Neural cell (in vitro differentiated cells): Measurements from ENCODE around the gene HGF. TPM values are rescaled to one million over a fixed set of nuclear protein-coding genes. Genes with fewer than 3 reads are reported as not detected.
"Not testable (repeated sequence)": the region's sequence is repeated elsewhere in the genome, so short reads cannot be mapped to it uniquely, and the experiment has no call there.

Experiments used
- H2AFZ ChIP-seq: fragments of 200-600, 300-800 bp; sonication (generic), shearing (Covaris generic); 2 replicates; pipeline ENCODE4 v1.6.0; 2014; ENCODE audit warnings: low read depth, mild to moderate bottlenecking, antibody characterized with exemption, low read length, moderate library complexity
- H3F3A ChIP-seq: fragments of 200-600 bp; shearing (Covaris generic); 2 replicates; pipeline ENCODE4 v1.6.1; 2016; ENCODE audit warnings: mild to moderate bottlenecking, moderate library complexity, mixed read lengths, antibody characterized with exemption, low read length; ENCODE audit not compliant: insufficient read depth, poor library complexity, severe bottlenecking
- H3K27ac ChIP-seq: fragments of 200-600, 300-800 bp; sonication (generic), shearing (Covaris generic); 2 replicates; pipeline ENCODE4 v1.5.1; 2014; ENCODE audit warnings: mild to moderate bottlenecking, low read length, moderate library complexity
- H3K27me3 ChIP-seq: fragments of 300-800, 200-600 bp; sonication (generic), shearing (Covaris generic); 2 replicates; pipeline ENCODE4 v1.6.0; 2014; ENCODE audit warnings: mild to moderate bottlenecking, low read depth, low read length, moderate library complexity; ENCODE audit not compliant: insufficient read depth
- H3K36me3 ChIP-seq: fragments of 300-800, 200-600 bp; sonication (generic), shearing (Covaris generic); 2 replicates; pipeline ENCODE4 v1.5.1; 2014; ENCODE audit warnings: mild to moderate bottlenecking, antibody characterized with exemption, low read length, moderate library complexity; ENCODE audit not compliant: insufficient read depth
- H3K4me2 ChIP-seq: fragments of 300-800, 200-600 bp; sonication (generic), shearing (Covaris generic); 2 replicates; pipeline ENCODE4 v1.6.0; 2014; ENCODE audit warnings: mild to moderate bottlenecking, low read length
- H3K4me3 ChIP-seq: fragments of 300-800, 200-600 bp; sonication (generic), shearing (Covaris generic); 2 replicates; pipeline ENCODE4 v1.5.1; 2014; ENCODE audit warnings: mild to moderate bottlenecking, low read length, moderate library complexity
- H3K79me2 ChIP-seq: fragments of 200-600 bp; shearing (Covaris generic); replicated peaks from 2 replicates; pipeline ENCODE4 v1.6.0; 2014; ENCODE audit warnings: mild to moderate bottlenecking, low read length, moderate library complexity; ENCODE audit not compliant: insufficient read depth
- H3K9ac ChIP-seq: fragments of 300-800, 200-600 bp; sonication (generic), shearing (Covaris generic); 2 replicates; pipeline ENCODE4 v1.6.1; 2016; ENCODE audit warnings: mild to moderate bottlenecking, low read length, mixed read lengths
- H3K9me2 ChIP-seq: fragments of 200-600 bp; shearing (Covaris generic); 2 replicates; pipeline ENCODE4 v1.6.1; 2016; ENCODE audit warnings: mild to moderate bottlenecking, low read length, mixed read lengths; ENCODE audit not compliant: insufficient read depth
- H3K9me3 ChIP-seq: fragments of 200-600, 300-800 bp; sonication (generic), shearing (Covaris generic); 2 replicates; pipeline ENCODE4 v1.6.1; 2016; ENCODE audit warnings: mild to moderate bottlenecking, mixed run types, low read length, moderate library complexity, mixed read lengths
- H4K20me1 ChIP-seq: fragments of 200-600 bp; shearing (Covaris generic); 2 replicates; pipeline ENCODE4 v1.6.1; 2016; ENCODE audit warnings: mild to moderate bottlenecking, mixed run types; ENCODE audit not compliant: insufficient read depth
- EP300 ChIP-seq: fragments of 450-650 bp; conservative IDR thresholded peaks from 2 replicates; pipeline ENCODE4 v1.6.1; 2014; ENCODE audit warnings: antibody characterized with exemption, mild to moderate bottlenecking, moderate library complexity; ENCODE audit not compliant: poor library complexity, severe bottlenecking
- EZH2 ChIP-seq: fragments of 200-600, 300-800 bp; shearing (Covaris generic), sonication (generic); IDR thresholded peaks from 2 replicates; pipeline ENCODE4 v1.6.1; 2014; ENCODE audit warnings: antibody characterized with exemption, low read length, borderline replicate concordance, mild to moderate bottlenecking; ENCODE audit not compliant: insufficient read depth, poor library complexity, severe bottlenecking
- MXI1 ChIP-seq: fragments of 450-650 bp; conservative IDR thresholded peaks from 2 replicates; pipeline ENCODE4 v1.6.1; 2014; ENCODE audit warnings: antibody characterized with exemption, mild to moderate bottlenecking; ENCODE audit not compliant: poor library complexity, severe bottlenecking
- POLR2AphosphoS5 ChIP-seq: IDR thresholded peaks from 2 replicates; pipeline ENCODE4 v1.6.1; 2012
- RAD21 ChIP-seq: fragments of 450-650 bp; conservative IDR thresholded peaks from 2 replicates; pipeline ENCODE4 v1.6.1; 2014; ENCODE audit warnings: antibody characterized with exemption, mild to moderate bottlenecking, moderate library complexity
- SMC3 ChIP-seq: fragments of 450-650 bp; conservative IDR thresholded peaks from 2 replicates; pipeline ENCODE4 v1.6.1; 2014; ENCODE audit warnings: antibody characterized with exemption, mild to moderate bottlenecking, moderate library complexity; ENCODE audit not compliant: poor library complexity
- TAF1 ChIP-seq: IDR thresholded peaks from 2 replicates; pipeline ENCODE4 v1.6.1; 2012; ENCODE audit warnings: low read depth
- polyA plus RNA-seq: library from polyadenylated mRNA; depleted of rRNA; stranded (reverse); fragments of >200 nt; gene quantifications from 2 replicates; pipeline ENCODE4 v1.2.3, GENCODE V29; 2014
- TF ChIP-seq, protein P1 (sequence below): fragments of 450-650 bp; IDR thresholded peaks from 2 replicates; pipeline ENCODE4 v1.5.1; 2014; ENCODE audit warnings: antibody characterized with exemption, mild to moderate bottlenecking, moderate library complexity; ENCODE audit not compliant: poor library complexity, severe bottlenecking
- TF ChIP-seq, protein P2 (sequence below): IDR thresholded peaks from 2 replicates; pipeline ENCODE4 v1.6.1; 2012; ENCODE audit warnings: borderline replicate concordance

HGF gene
- polyA plus RNA-seq, 1 donor from 2014 or later = not detected

DNA sequence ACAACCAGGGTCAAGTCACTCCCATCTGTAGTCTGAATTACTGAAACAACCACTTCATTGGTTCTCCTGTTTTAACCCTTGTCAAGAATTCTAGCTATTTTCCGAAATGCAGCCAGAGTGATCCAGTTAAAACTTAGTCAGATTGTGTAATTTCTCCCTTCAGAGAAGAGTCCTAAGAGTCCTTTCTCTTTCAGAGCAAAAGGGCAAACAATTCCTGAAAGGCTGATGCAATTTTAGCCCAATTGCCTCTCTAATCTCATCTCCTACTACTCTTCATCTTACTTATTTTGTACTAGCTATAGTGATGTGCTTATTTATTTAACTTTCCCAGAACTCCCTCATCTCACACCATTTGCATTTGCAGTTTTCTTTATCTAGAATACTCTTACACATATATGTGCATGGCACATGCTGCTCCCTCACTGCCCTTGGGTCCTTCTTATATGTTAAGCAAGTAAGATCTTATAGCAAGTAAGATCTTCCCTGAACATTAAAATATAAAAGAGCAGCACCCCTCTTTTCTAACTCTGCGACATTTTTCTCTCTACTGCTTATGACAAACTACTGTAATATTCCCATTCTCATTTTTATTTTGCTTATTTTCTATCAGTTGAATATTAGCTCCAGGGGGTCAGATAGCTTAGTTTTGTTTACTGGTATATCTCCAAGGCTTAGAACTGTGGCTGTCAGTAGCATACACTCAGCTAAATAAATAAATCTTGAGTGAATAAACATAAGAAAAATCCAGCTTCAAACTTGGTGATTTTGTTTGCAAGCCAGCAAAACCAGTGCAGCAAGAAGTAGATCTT is 44.6 kb downstream of the HGF start:
- no peaks in the 10 kb centered on the region for H3K36me3 ChIP-seq
- H3K79me2 ChIP-seq = no peaks in the 10 kb centered on the region
- H3K9me2 ChIP-seq = no peaks in the 10 kb centered on the region
- no peaks in the 10 kb centered on the region for H3F3A ChIP-seq
- H3K27ac ChIP-seq = no peak overlapping the region
- no peak overlapping the region for H2AFZ ChIP-seq
- H3K9ac ChIP-seq = no peak overlapping the region
- TF ChIP-seq, protein P1, sequence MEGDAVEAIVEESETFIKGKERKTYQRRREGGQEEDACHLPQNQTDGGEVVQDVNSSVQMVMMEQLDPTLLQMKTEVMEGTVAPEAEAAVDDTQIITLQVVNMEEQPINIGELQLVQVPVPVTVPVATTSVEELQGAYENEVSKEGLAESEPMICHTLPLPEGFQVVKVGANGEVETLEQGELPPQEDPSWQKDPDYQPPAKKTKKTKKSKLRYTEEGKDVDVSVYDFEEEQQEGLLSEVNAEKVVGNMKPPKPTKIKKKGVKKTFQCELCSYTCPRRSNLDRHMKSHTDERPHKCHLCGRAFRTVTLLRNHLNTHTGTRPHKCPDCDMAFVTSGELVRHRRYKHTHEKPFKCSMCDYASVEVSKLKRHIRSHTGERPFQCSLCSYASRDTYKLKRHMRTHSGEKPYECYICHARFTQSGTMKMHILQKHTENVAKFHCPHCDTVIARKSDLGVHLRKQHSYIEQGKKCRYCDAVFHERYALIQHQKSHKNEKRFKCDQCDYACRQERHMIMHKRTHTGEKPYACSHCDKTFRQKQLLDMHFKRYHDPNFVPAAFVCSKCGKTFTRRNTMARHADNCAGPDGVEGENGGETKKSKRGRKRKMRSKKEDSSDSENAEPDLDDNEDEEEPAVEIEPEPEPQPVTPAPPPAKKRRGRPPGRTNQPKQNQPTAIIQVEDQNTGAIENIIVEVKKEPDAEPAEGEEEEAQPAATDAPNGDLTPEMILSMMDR = no peak
- TF ChIP-seq MXI1 (no peak), SMC3 (no peak), POLR2AphosphoS5 (no peak), TAF1 (no peak), EP300 (no peak), RAD21 (no peak), EZH2 (no peak)
- TF ChIP-seq, protein P2, sequence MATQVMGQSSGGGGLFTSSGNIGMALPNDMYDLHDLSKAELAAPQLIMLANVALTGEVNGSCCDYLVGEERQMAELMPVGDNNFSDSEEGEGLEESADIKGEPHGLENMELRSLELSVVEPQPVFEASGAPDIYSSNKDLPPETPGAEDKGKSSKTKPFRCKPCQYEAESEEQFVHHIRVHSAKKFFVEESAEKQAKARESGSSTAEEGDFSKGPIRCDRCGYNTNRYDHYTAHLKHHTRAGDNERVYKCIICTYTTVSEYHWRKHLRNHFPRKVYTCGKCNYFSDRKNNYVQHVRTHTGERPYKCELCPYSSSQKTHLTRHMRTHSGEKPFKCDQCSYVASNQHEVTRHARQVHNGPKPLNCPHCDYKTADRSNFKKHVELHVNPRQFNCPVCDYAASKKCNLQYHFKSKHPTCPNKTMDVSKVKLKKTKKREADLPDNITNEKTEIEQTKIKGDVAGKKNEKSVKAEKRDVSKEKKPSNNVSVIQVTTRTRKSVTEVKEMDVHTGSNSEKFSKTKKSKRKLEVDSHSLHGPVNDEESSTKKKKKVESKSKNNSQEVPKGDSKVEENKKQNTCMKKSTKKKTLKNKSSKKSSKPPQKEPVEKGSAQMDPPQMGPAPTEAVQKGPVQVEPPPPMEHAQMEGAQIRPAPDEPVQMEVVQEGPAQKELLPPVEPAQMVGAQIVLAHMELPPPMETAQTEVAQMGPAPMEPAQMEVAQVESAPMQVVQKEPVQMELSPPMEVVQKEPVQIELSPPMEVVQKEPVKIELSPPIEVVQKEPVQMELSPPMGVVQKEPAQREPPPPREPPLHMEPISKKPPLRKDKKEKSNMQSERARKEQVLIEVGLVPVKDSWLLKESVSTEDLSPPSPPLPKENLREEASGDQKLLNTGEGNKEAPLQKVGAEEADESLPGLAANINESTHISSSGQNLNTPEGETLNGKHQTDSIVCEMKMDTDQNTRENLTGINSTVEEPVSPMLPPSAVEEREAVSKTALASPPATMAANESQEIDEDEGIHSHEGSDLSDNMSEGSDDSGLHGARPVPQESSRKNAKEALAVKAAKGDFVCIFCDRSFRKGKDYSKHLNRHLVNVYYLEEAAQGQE = no peak
- H3K4me3 ChIP-seq = no peak overlapping the region
- H3K9me3 ChIP-seq = no peaks in the 10 kb centered on the region
- H3K27me3 ChIP-seq = no peaks in the 10 kb centered on the region
- no peaks in the 10 kb centered on the region for H4K20me1 ChIP-seq
- no peak overlapping the region for H3K4me2 ChIP-seq

DNA sequence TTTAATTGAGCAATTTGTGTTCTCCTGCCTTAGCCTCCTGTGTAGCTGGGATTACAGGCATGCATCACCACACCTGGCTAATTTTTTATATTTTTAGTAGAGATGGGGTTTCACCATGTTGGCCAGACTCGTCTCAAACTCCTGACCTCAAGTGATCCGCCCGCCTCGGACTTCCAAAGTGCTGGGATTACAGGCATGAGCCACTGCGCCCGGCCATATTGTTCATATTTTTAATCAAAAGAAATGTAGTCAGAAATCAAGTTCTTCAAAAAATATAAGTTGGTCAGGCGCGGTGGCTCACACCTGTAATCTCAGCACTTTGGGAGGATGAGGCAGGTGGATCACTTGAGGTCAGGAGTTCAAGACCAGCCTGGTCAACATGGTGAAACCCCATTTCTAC is 47.6 kb downstream of the HGF start:
- H3K27me3 ChIP-seq, H3K9me3 ChIP-seq: not testable (repeated sequence)

More for the DNA sequence above, 47.6 kb downstream of the HGF start:
- not testable (repeated sequence) for H4K20me1 ChIP-seq, H2AFZ ChIP-seq, H3K27ac ChIP-seq, H3K4me2 ChIP-seq, H3K9me2 ChIP-seq, H3K4me3 ChIP-seq, H3F3A ChIP-seq, H3K9ac ChIP-seq, H3K36me3 ChIP-seq, H3K79me2 ChIP-seq
